Erythroblast (primary cell): Measurements from ENCODE around the gene PER2.
"Not testable (repeated sequence)": the region's sequence is repeated elsewhere in the genome, so short reads cannot be mapped to it uniquely, and the experiment has no call there.

Experiments used
- DNase-seq, 2 experiments: peaks; one replicate each; lab custom pipeline; 2025; lab: John Stamatoyannopoulos, UW
- GATA1 ChIP-seq: IDR thresholded peaks from 2 replicates; pipeline ENCODE4 v1.6.1; 2011; ENCODE audit warnings: low read depth, mild to moderate bottlenecking, control low read depth, low read length, moderate library complexity
- POLR2A ChIP-seq: IDR thresholded peaks from 2 replicates; pipeline ENCODE4 v1.6.1; 2011; ENCODE audit warnings: mild to moderate bottlenecking, low read length

The PER2 gene

DNA sequence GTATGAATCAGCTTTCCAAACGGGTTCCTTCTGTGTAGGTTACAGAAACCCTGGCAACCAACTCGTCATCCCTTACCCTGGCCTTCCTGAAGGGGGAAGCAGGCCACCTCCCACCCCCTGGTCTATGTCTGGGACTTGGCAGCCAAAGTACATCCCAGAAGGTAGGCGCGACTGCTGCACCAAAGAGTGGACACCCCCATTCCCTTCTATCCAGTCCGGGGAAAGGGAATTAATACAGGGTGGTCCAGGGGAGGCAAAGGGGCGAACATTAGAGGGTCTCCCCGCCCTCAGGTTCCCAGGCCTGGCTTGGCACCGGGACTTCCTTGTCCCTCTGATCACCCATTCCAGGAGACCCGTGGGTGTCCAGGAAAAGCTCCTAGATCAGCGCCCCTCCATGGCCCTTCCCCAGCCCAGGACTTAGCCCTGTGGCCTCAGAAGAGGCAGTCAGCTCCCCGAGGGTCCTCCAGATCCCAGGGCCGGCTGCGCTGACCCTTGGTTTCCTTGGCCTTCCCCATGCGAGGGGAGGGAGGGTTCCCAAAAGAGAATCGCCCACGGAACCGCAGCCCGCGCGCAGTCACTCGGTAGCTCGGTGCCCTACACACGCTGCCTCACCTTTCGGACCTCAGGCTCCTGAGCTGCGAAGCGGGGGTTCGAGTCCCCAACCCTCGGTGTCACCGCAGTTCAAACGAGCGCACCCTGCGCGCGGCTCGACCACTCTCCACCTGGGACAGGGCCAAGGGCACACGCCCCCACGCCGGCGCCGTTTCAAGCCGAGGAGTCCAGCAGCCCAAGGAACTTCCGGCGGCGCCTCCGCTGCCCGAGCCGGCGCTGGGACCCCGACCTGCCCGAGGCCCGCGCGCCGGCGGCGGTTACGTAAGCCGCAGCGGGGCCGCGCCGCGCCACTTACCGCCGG is at the start of gene PER2:
Gene PER2 (minus strand): TSS at position 874 of the 913 bp plus-strand sequence. CDS start 10,674 bp downstream, outside the sequence.
- TF ChIP-seq GATA1 (no peak), POLR2A (no peak)
- peak; percentile 69 to 70 for DNase-seq

- TF ChIP-seq GATA1 (no peak), POLR2A (no peak)
- no peak for DNase-seq
Observed at GRCh38 chr2:238337846-238338245, 49.4 kb upstream of the PER2 start.

GRCh38 chr2:238336793-238337444 is 48.5 kb upstream of the PER2 start:
- no peak for DNase-seq
- TF ChIP-seq POLR2A (no peak), GATA1 (no peak)

- DNase-seq: no peak
- TF ChIP-seq GATA1 (no peak), POLR2A (no peak)
Observed at GRCh38 chr2:238336151-238336550, 47.7 kb upstream of the PER2 start.

DNA sequence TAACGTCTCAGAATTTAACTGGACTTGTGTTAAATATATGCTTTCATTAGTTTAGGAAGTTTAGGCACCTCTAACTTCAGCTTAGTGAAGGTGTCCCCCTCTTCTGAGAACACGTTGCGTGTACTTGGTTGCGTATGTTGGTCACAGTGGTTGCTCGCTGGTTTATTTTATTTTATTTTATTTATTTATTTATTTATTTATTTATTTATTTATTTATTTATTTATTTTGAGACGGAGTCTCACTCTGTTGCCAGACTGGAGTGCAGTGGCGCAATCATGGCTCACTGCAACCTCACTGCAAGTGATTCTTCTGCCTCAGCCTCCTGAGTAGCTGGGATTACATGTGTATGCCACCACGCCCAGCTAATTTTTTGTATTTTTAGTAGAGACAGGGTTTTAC is 47.2 kb upstream of the PER2 start:
- not testable (repeated sequence) for DNase-seq

- TF ChIP-seq POLR2A (no peak), GATA1 (no peak)
- DNase-seq: no peak
Observed at GRCh38 chr2:238334885-238335284, 46.5 kb upstream of the PER2 start.

- no peak for DNase-seq
- TF ChIP-seq GATA1 (no peak), POLR2A (no peak)
Observed at GRCh38 chr2:238331916-238332315, 43.5 kb upstream of the PER2 start.

DNA sequence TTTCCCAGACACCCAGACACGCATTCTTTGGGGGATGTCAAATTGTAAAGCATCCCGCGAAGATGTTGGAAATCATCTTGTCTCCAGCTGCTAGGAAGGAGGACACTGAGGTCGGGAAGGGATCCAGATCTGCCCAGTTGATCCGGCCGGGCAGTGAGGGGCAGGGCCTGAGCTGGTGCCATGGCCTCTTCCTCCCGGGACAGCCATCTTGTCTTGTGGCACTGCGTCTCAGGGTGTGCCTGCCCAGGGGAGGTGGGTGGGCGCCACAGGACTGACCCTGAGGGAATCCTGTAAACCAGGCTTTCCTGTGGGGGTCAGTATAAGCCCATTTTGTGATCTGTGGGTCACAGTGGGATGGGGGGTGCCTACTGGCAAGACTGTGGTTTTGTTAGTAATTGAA is 42.0 kb upstream of the PER2 start:
- TF ChIP-seq GATA1 (no peak), POLR2A (no peak)
- DNase-seq: no peak

DNA sequence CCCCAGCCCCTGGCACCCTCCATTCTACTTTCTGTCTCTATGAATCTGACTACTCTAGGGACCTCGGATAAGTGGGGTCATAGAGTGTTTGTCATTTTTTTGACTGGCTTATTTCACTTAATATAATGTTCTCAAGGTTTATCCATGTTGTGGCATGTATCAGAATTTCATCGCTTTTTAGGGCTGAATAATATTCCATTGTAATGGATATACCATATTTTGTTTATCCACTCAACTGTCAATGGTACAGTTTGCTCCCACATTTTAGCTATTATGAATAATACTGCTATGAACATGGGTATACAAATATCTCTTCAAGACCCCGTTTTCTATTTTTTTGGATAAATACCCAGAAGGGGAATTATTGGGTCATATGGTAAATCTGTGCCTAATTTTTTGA is 39.3 kb upstream of the PER2 start:
- TF ChIP-seq GATA1 (no peak), POLR2A (no peak)
- no peak for DNase-seq

DNA sequence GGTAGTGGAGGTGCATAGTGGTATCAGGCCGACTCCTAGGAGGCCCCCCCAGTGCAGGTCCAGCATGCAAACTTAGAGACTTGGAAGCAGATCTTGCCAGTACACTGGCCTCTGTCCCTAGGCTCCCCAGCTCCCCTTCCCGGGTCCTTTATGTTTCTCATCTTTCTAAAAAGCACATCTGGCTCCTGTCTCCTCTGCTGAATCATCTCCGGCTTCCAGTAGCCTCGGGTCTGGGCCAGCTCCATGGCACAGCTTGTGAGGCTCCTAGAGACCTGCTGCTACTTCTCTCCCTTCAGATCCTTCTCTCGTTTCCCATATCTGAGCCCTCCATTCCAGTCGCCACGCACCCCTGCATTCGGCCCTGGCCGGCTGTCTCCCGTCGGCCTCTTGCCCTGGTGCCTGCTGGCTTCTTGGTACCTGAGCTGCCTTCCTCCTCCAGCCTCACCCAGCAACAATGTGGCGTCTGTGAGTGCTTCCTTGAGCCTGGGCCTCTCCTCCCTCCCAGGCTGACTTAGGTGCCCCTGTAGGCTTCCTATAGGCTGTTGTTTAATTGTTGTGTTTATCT is 38.5 kb upstream of the PER2 start:
- TF ChIP-seq POLR2A (no peak), GATA1 (no peak)
- no peak for DNase-seq

GRCh38 chr2:238325694-238326093 is 37.3 kb upstream of the PER2 start:
- DNase-seq: no peak
- TF ChIP-seq GATA1: no peak

DNA sequence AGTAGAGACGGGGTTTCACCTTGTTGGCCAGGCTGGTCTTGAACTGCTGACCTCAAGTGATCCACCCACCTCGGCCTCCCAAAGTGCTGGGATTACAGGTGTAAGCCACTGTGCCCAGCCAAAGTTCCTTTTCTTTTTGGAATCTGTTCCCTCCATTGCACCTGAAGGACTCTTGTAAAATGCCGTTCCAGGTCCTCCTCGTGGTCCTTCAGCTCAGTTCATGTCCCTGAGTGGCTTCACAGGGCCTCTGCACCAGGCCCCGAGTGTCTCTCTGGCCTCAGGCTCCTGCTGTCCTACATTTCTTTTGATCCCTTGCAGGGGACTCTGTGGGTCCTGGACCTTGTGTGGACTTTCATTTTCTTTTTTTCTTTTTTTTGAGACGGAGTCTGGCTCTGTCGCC is 35.8 kb upstream of the PER2 start:
- DNase-seq: not testable (repeated sequence)

DNA sequence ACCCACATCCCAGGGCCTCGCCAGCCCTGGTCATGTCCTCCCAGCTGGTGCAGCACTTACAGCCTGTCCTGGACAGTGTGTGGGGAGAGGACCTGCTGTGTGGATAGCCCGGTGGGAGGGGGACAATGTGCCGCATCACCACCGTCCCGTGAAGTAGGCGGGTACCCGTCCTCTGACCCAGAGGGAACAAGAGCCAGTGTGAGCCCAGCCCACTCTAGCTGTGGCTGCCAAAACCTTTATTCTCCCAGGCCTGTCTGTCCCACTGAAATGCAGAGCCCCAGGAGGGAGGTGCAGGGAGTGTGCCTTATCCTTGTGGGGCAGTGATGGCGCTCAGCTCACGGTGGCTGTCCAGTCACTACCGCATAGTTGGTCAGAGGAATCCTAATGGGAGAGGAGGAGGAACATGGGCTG is 33.6 kb upstream of the PER2 start:
- no peak for DNase-seq
- TF ChIP-seq GATA1: no peak
- no peak for TF ChIP-seq POLR2A

GRCh38 chr2:238321467-238321866 is 33.1 kb upstream of the PER2 start:
- peak in 1 of 2 experiments; percentile 20 for DNase-seq
- TF ChIP-seq GATA1 (no peak), POLR2A (no peak)
